ENCODE data around the gene MRPS31.
A peak's percentile ranks its signal among the peaks of the same experiment; 100 is the strongest.
"Not testable (repeated sequence)": the region's sequence is repeated elsewhere in the genome, so short reads cannot be mapped to it uniquely, and the experiment has no call there.

MRPS31 gene

GRCh38 chr13:40758811-40759210 lies 12.2 kb downstream of the MRPS31 start:
- no peak for DNase-seq

- no peak for DNase-seq
These were observed 14.9 kb downstream of the MRPS31 start for GRCh38 chr13:40756042-40756441.

- no peak for DNase-seq
These were observed 15.8 kb downstream of the MRPS31 start for GRCh38 chr13:40755082-40755700.

GRCh38 chr13:40749327-40749726 lies 21.7 kb downstream of the MRPS31 start:
- DNase-seq: no peak

- not testable (repeated sequence) for DNase-seq
These were observed 35.8 kb downstream of the MRPS31 start for GRCh38 chr13:40735232-40735548.

GRCh38 chr13:40734536-40735231 lies 36.3 kb downstream of the MRPS31 start:
- DNase-seq: not testable (repeated sequence)

- no peak for DNase-seq
These were observed 38.3 kb downstream of the MRPS31 start for GRCh38 chr13:40732658-40733057.

GRCh38 chr13:40728595-40728994 lies 42.4 kb downstream of the MRPS31 start:
- DNase-seq: no peak

GRCh38 chr13:40714433-40714832 lies 56.6 kb downstream of the MRPS31 start:
- not testable (repeated sequence) for DNase-seq

GRCh38 chr13:40706439-40706838 lies 64.6 kb downstream of the MRPS31 start:
- DNase-seq: no peak

- no peak for DNase-seq
These were observed 73.3 kb downstream of the MRPS31 start for GRCh38 chr13:40697711-40698110.

GRCh38 chr13:40694426-40694825 lies 76.6 kb downstream of the MRPS31 start:
- DNase-seq: no peak

- DNase-seq: no peak
These were observed 78.0 kb downstream of the MRPS31 start for GRCh38 chr13:40692946-40693345.

- no peak for DNase-seq
These were observed 82.2 kb downstream of the MRPS31 start for GRCh38 chr13:40688781-40689180.

- peak in 1 of 2 donors; percentile 63 for DNase-seq
These were observed 88.3 kb downstream of the MRPS31 start for GRCh38 chr13:40682449-40683240.

- DNase-seq: no peak
These were observed 89.4 kb downstream of the MRPS31 start for GRCh38 chr13:40681341-40682146.

- DNase-seq: no peak
These were observed 90.2 kb downstream of the MRPS31 start for GRCh38 chr13:40680659-40681323.

GRCh38 chr13:40679480-40679985 lies 91.5 kb downstream of the MRPS31 start:
- no peak for DNase-seq
